GM21737 (cell line): ENCODE measurements around the gene AMPH.

Source experiments
- ATAC-seq: cut with Tn5 transposase; IDR thresholded peaks from one replicate; pipeline ENCODE4 v1.9.1; 2021; ENCODE audit warnings: mild to moderate bottlenecking, moderate library complexity; ENCODE audit not compliant: unreplicated experiment

Gene AMPH

DNA sequence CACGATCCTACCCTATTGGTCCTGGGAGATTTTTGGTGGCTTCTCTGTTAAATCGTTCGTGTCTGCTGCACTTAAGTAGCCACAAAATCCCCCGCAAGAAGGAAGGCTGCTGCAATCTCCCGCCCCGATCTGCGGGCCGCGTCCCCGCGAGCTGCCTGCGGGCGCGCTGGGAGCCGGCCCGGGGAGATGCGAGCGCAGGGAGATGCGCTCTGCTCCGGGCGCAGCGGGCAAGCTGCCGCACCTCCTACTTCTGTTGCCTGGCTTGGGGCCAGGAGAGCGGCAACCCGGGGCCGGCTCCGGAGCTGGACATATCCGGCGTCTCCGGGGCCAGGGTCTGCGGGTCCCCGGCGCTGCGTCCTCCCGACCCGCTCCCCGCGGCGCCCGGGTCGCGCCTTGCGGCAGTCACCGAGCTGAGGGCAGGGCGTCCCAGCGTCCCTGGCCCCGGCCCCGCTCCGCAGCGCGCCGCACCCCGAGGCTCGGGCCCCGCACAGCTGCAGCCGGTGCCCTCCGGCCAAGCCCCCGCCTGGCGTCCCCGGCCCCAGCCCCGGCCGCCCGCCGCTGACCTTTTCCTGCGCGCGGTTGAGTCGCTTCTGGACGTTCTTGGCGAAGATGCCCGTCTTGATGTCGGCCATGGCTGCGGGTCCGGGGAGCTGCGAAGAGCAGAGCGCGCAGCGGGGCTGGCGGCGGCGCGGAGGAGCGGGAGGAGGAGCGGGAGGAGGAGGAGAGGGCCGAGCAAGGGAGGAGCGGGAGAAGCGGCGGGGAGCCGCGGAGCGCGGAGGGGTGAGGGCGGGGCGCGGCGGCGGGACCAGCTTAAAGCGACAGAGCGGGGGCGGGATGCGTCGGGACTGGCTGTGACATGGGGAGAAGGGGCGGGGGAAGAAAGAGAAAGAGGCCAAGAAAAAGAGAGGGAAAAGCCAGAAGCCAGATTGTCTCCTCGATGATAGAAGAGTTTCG, at the start of gene AMPH:
AMPH (minus strand) TSS at position 654 of the 954 bp plus-strand sequence; CDS start at position 632, 22 bp downstream.
- no peak for ATAC-seq

DNA sequence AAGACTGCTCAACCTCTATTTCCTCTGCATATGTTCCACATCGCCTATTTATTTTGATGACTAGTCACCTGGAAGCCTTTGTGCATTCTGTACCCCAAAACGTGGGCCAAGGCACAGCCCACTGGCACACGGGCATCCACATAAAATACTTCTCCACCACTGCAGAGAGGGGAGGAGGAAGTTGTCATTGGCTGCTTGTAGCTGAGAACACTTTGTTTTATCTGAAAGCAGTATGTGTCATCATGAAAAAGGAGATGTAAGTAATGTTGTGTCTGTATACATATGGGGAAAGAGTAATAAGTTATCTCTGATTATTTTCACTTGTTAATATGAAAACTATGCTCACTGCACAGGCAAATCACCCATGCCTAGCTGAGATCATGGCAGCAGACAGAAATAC, 48.2 kb upstream of the AMPH start:
- no peak for ATAC-seq

DNA sequence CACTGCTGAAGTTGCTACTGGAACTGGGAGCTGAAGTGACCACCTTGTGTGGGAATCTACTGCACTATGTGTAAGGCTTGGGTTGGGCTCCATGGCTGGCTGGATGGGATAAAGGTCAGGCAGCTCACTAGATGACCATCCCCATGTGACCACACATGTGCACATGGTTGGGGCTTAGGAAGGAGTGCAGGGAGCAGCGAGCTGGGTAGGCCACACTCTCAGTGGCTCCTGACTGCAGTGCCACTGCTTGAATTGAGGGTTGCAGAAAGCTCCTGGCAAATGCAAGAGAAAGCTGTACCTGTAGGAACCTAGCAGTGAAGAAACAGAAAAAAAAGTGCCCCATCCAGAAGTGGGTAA, 47.5 kb upstream of the AMPH start:
- ATAC-seq: no peak

DNA sequence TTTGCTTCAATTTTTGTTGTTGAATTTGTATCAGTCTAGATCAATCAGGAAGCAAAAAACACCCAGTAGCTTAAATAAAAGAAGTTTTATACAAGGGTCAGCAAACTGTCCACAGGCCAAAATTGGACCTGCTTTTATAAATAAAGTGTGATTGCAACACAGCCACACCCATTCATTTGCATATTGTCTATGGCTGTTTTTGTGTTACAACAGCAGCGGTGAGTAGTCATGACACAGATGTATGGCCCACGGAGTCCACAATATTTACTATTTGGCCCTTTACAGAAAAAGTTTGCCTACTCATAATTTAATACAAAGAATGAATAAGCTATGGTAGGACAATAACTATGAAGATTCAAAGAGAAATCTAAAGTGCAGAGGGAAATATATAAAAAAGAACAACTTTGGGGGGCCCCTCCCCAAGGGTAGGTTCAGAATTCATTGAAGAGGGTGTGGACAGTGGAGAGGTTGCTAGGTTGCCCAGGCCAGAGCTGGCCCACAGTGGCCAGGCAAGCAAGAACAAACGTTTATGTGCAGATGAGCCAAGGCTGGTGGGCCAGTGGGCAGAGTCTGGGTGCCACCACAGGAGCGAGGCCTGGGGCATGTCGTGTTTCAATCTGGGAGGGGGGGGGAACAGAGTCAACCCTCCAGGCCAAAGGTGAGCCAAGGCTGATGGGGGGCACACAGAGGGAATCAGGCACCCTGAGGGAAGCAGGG, 47.0 kb upstream of the AMPH start:
- no peak for ATAC-seq

DNA sequence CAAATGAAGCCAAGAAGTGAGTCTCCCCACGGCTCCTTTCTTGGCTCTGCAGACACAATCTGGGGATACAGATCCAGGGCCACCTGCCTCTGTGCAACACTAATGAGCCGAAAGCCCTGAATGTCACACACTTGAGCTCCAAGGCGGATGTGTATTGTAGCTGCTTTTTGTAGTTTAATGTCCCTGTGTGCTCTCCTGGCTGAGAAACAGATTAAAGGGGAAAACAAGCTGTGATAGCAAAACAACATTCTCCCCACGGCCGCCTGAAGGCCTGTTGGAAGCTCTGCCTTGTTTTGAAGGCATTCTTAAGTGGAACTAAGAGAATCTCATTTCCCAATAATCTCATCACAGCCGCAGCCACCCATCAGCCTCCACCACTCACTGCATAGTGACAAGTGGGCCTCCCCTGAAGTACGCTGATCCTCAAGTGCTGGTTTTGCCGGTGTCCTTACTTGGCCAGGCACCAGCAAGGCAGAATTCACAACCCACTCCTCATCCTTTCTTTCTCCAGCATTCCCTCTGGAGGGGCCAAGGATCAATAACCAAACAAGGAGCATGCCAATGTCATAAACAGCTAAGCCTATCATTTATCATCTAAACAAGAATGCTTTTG, 44.4 kb upstream of the AMPH start:
- no peak for ATAC-seq

DNA sequence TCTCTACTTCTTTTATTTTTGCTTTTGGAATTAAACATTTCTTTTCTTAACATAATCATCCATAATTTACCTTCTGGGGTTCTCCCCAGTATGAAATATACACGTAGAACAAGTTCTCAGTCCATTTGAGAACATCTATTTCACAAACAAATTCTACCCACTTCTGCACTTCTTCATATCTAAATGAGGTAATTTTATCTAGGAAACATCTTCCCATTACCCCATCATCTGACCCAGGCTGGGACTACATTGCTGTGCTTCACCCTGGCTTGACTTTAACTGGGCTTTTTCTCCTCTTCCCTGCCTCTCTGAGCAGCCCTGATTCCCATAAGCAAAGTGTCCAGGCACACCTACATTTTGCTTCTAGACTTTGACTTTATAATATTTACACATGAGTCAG, 43.3 kb upstream of the AMPH start:
- ATAC-seq: no peak

DNA sequence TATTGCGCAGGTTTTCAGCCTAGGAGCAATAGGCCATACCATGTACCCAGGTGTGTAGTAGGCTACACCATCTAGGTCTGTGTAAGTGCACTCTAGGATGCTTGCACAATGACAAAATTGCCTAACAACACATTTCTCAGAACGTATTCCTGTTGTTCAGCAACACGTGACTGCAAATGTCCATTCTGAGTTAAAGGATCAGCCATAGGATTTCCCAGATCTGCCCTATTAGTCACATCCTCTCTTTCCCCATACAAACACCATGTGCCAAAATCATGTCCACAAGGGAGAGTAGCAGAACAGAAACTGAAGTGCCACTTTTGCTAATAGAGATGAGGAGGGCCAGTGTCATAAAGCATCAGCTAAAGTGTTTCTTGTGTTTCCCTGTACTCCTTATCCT, 42.6 kb upstream of the AMPH start:
- ATAC-seq: no peak

DNA sequence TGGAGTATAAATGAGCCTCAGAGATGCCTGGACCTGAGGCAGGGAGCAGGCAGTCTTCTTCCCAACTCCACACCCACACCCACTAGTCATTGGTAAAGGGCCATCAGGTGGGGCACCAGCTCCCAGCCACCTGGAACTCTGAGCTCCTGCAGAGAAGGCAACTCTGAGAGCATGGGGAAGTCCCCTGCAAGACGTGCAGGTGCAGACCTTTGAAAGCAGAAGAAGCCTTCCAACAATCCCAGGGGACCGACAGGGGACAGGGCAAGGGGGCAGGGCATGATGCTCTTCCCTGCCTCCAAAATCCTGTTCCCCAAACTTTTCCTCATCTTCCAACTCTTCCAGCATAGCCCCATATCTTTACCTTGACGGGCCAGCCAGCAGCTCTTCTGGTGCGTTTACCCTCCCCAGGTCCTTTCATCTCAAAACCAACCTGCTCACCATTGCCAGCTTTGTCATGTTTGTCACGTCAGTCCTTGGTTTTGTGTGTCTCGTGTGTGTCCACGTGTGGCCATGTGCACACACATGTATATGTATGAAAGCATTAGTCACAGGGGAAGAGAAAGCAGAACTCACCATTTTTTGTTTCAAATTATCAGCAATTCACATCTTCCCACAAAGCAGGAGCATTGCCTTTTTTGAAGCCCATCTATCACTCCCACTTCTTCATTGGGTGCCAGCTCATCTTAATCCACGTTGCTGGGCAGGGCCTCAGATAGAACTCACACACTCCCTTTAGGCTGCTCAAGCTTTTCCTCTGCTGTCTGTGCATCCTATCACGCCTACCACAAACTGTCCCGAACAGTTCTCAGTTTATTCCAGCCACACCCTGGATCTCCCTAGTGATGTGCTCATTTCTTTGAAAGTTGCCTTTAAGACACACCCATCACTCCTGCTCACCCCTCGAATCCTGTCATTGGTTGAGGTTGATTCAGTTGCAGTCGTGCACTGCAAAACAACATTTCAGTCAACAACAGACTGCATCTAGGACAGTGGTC, 41.0 kb upstream of the AMPH start:
- no peak for ATAC-seq

DNA sequence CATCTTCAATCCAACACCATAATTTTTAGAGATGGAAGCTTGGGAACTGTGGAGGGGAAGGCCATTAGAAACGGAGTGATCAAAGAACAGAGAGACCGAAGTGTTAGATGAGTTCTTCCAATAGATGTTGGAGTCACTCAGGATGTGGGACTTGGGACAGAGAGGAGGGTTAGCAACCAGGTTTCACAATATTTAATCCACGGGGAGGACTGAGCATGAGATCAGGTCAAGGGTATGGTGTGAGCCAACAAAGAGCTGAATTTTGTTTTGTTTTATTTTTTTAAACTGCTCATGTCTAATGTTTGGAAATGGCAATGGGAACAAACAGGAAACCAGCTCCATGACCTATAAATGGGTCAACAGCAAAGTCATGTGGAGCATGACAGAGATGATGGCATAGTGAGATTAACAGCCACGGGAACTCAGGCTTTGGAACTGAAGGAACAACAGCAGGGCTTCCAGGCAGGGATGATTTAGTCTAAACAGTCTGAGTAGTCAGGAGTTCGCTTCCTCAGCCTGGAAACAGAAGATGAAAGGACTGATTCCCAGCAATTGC, 38.9 kb upstream of the AMPH start:
- no peak for ATAC-seq

DNA sequence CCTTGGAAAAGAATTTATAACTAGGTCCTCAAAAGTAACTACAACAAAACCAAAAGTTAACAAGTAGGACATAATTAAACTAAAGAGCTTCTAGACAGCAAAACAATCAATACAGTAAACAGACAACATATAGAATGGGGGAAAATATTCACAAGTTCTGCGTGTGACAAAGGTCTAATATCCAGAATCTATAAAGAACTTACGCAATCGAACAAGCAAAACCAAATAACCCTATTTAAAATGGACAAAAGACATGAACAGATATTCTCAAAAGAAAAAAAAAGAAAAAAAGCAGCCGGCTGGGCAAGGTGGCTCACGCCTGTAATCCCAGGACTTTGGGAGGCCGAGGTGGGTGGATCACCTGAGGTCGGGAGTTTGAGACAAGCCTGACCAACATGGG, 33.8 kb upstream of the AMPH start:
- ATAC-seq: no peak

DNA sequence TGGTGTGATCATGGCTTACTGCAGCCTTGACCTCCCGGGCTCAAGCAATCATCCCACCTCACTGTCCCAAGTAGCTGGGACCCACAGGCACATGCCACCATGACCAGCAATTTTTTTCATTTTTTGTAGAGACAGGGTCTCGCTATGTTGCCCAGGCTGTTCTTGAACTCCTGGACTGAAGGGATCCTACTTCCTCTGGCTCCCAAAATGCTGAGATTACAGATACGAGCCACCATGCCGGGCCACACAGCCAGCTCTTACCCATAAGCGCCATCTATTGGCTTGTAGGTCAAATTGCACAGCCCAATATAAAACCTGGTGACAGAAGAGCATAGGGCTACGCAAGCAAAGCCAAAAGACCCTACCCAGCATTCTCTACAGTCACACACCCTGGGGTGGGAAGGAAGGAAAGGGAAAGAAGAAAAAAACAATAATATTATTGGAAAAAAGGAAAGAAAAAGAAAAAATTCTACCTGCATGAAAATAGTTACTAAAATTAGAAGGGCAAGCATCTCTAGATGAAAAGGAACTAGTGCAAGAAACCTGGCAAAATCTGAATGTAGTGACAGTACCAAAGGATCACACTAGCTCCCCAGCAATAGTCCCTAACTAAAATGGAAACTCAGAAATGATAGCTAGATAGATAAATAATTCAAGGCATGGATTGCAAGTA, 29.4 kb upstream of the AMPH start:
- no peak for ATAC-seq

DNA sequence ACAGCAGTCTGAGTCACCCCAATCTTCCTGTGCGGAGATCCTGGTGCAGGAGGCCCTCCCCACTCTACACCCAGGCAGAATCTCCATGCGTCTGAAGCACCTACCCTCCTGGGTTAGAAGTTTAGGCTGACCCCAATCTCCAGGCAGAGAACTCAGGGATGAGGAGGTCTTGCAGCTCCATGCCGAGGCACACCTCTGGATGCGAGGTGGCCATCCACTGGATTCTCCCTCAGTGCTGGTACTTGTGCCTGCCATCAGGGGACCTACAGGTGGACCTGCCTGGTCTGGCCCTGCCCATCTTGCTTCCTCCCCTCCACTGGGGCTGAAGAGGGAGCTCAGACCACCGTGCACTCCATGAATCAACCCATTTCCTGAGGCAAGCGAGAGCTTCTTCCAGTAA, 28.8 kb upstream of the AMPH start:
- no peak for ATAC-seq

DNA sequence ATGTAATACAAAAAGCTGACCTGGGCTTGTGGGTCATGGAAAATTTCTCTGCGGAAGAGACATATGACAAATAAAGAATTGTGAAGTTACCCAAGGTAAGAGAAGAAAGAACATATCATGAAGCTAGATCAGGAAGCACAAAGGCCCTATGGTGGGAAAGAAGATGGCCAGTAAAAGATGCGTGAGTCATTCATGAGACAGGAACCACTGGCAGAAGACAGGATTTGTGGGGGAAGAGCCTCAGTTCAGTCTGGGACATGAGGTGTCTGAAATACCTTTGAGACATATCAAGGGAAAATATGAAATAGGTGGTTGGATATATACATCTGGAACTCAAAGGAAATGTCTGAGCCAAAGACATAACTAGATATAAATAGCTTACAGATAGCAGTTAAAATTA, 27.7 kb upstream of the AMPH start:
- ATAC-seq: no peak

DNA sequence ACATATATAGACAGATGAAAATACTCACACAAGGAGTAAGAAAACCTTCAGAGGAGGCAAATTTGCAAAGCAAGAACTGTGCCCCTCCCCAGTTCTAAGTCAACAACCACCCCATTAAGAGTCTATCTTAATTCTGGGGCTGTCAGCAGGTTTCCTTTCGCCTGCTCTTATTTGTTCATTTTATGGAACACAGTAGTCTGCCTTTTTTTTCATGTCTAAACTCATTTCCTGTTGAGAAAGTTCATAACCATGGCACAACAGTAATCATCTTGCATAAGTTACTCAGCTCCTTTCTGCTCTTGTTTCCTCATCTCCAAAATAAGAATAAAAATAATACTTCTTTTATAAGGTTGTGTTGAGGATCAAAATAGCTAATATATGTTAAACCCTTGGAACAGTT, 25.8 kb upstream of the AMPH start:
- ATAC-seq: no peak

DNA sequence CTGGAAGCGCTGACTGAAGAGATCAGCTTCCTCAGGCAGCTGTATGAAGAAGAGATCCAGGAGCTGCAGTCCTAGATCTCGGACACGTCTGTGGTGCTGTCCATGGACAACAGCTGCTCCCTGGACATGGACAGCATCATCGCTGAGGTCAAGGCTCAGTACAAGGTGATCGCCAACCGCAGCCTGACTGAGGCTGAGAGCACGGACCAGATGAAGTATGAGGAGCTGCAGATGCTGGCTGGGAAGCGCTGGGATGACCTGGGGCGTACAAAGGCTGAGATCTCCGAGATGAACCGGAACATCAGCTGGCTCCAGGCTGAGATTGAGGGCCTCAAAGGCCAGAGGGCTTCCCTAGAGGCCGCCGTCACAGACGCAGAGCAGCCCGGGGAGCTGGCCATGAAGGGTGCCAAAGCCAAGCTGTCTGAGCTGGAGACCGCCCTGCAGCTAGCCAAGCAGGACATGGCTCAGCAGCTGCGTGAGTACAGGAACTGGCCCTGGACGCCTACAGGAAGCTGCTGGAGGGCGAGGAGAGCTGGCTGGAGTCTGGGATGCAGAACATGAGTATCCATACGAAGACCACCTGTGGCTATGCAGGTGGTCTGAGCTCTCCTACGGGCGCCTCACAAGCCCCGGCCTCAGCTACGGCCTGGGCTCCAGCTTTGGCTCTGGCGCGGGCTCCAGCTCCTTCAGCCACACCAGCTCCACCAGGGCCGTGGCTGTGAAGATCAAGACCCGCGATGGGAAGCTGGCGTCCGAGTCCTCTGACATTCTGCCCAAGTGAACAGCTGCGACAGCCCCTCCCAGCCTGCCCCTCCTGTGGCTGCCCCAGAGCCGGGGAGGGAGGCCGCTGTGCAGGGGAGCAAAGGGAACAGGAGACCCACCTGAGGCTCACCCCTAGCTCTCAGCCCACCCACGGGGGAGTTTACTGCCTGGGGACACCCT, 24.9 kb upstream of the AMPH start:
- ATAC-seq: no peak

DNA sequence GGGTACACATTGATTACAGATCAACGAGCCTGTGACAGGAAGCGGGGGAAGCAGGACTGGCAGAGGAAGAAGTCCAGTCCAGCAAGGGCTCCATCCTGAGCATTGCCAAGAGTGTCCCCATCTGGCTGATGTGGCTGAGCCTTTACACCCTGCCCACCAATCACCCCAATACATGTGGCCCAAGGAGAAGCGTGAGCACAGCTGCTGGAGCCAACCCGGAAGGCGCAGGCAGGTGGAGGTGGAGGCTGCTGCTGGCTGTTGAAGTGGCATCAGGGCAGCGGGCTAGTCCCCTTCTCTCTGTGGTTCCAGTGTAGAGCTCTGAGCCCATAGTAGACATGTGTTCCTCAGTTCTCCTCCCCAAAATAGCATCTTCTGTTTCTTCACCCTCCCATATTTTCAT, 6.8 kb upstream of the AMPH start:
- ATAC-seq: no peak

DNA sequence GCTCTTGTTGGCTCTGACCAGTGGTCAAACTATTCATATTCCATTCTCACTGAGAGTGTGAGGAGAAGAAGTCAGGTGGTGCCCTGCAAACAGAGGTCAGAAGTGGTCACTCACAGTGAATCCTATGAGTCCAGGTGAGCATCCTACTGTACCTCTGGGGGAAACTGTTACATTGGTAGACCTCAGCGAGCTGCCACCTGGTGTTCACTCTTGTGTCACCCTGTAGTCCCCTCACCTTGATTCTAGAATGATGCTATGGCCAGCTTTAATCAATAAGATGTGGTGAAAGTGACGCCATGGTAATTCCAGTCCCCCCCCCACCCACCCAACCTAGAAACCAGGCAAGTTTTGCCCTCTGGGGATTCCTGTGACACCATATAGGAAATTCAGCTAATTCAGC, 1.2 kb upstream of the AMPH start:
- no peak for ATAC-seq

DNA sequence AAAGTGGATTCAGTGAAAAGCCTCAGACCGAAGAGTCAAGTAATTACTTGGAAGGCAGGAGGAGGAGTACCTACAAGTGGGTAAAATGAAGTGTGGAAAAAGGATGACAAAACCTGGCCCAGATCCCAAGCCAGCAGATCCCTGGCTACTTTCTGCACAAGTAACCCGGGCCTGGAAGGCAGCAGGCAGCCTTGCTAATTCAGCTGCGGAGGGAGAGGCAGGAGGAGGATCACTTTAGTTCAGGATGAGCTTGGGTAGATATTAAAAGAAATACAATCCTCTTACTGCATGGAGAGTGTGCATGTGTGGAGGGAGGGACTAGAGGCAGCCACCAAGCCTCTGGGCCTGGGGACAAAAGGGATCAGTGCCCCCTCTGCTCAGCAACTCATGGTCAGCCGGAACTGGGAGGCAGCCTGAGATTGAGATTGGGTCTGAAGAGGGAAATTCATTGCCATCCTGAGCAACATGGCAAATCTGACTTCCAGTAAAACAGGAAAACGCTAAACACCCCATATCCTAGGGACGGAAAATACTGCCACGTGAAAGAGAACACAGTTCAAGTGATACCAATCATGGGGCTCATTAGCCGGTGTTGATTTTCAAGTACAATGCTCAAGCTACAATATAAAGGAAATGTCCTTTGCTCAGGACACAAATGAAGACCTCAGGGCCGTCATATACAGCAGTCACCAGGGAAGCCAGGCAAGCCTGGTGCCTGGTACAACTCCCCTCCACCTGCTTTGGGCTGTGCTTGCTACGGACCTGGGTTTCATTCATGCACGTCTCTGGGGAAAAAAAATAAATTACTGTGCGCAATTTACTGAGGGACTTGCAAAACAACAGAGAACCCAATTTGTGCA, 1.3 kb downstream of the AMPH start:
- no peak for ATAC-seq
